ENCODE results near the gene INF2.

INF2 gene

GRCh38 chr14:104768437-104769323 is 79.3 kb downstream of the INF2 start:
- Mint-ChIP-seq H3K36me3 (ENCODE audit: low read depth) (peaks cover 22% of the 10 kb centered on the region), H3K27me3 (ENCODE audit: low read depth) (no peaks in the 10 kb centered on the region), H3K9me3 (peaks cover 5% of the 10 kb centered on the region), H3K4me1 (ENCODE audit: low read depth) (peaks cover 2% of the 10 kb centered on the region), H3K27ac (peak overlapping the region; percentile 36), H3K4me3 (no peak overlapping the region)

- Mint-ChIP-seq H3K4me1 (ENCODE audit: low read depth) (peaks cover 2% of the 10 kb centered on the region), H3K9me3 (peaks cover 5% of the 10 kb centered on the region), H3K4me3 (no peak overlapping the region), H3K27me3 (ENCODE audit: low read depth) (no peaks in the 10 kb centered on the region), H3K36me3 (ENCODE audit: low read depth) (peaks cover 22% of the 10 kb centered on the region), H3K27ac (peak overlapping the region; percentile 31)
Measured at GRCh38 chr14:104769324-104770071, 80.1 kb downstream of the INF2 start.

- Mint-ChIP-seq H3K9me3 (peaks cover 5% of the 10 kb centered on the region), H3K4me3 (no peak overlapping the region), H3K27me3 (ENCODE audit: low read depth) (no peaks in the 10 kb centered on the region), H3K36me3 (ENCODE audit: low read depth) (peaks cover 22% of the 10 kb centered on the region), H3K4me1 (ENCODE audit: low read depth) (peaks cover 2% of the 10 kb centered on the region), H3K27ac (no peak overlapping the region)
Measured at GRCh38 chr14:104770072-104770579, 80.7 kb downstream of the INF2 start.

- Mint-ChIP-seq H3K27ac (no peak overlapping the region), H3K4me1 (ENCODE audit: low read depth) (peaks cover 2% of the 10 kb centered on the region), H3K27me3 (ENCODE audit: low read depth) (no peaks in the 10 kb centered on the region), H3K9me3 (peaks cover 5% of the 10 kb centered on the region), H3K36me3 (ENCODE audit: low read depth) (peaks cover 22% of the 10 kb centered on the region), H3K4me3 (no peak overlapping the region)
Measured at GRCh38 chr14:104770851-104771272, 81.4 kb downstream of the INF2 start.

GRCh38 chr14:104771374-104771773 is 82.0 kb downstream of the INF2 start:
- Mint-ChIP-seq H3K9me3 (peaks cover 5% of the 10 kb centered on the region), H3K4me3 (no peak overlapping the region), H3K27ac (no peak overlapping the region), H3K27me3 (ENCODE audit: low read depth) (no peaks in the 10 kb centered on the region), H3K4me1 (ENCODE audit: low read depth) (peaks cover 2% of the 10 kb centered on the region), H3K36me3 (ENCODE audit: low read depth) (peaks cover 25% of the 10 kb centered on the region)
